HEK293T (cell line): ENCODE measurements around the gene SKAP1.
"Not testable (repeated sequence)": the region's sequence is repeated elsewhere in the genome, so short reads cannot be mapped to it uniquely, and the experiment has no call there.

ENCODE experiments used
- CTCF ChIA-PET: fragments of 350-600 bp; formaldehyde crosslinking; extraction: SDS; loops from one replicate; lab custom pipeline; 2021; ENCODE audit warnings: antibody characterized with exemption, inconsistent platforms; lab: Yijun Ruan, JAX
- POLR2A ChIA-PET: fragments of 350-600 bp; formaldehyde crosslinking; extraction: SDS; loops from one replicate; lab custom pipeline; 2020; ENCODE audit warnings: antibody characterized with exemption, inconsistent platforms; lab: Yijun Ruan, JAX
- DNase-seq: peaks from one replicate; pipeline ENCODE4 v3.0.0; 2012; ENCODE audit warnings: mixed read lengths; ENCODE audit errors: extremely low spot score
- ARNT ChIP-seq: fragments of 450-650 bp; IDR thresholded peaks from 2 replicates; pipeline ENCODE4 v1.6.1; 2017; ENCODE audit warnings: mild to moderate bottlenecking
- BHLHE40 ChIP-seq: fragments of 450-650 bp; IDR thresholded peaks from 2 replicates; pipeline ENCODE4 v1.6.1; 2016; ENCODE audit warnings: mild to moderate bottlenecking, moderate library complexity, borderline replicate concordance
- CTBP1 ChIP-seq: fragments of 450-650 bp; IDR thresholded peaks from 2 replicates; pipeline ENCODE4 v1.6.1; 2016; ENCODE audit warnings: borderline replicate concordance
- ELF4 ChIP-seq: fragments of 450-650 bp; IDR thresholded peaks from 2 replicates; pipeline ENCODE4 v1.6.1; 2017; ENCODE audit warnings: antibody characterized with exemption
- FOXA1 ChIP-seq: fragments of 450-650 bp; IDR thresholded peaks from 2 replicates; pipeline ENCODE4 v1.6.1; 2016; ENCODE audit warnings: mild to moderate bottlenecking
- FOXK2 ChIP-seq: fragments of 450-650 bp; IDR thresholded peaks from 2 replicates; pipeline ENCODE4 v1.6.1; 2016; ENCODE audit warnings: mild to moderate bottlenecking
- FOXM1 ChIP-seq: fragments of 450-650 bp; IDR thresholded peaks from 2 replicates; pipeline ENCODE4 v1.6.1; 2017; ENCODE audit warnings: mild to moderate bottlenecking, borderline replicate concordance
- HDGF ChIP-seq: fragments of 450-650 bp; IDR thresholded peaks from 2 replicates; pipeline ENCODE4 v1.6.1; 2017; ENCODE audit warnings: antibody characterized with exemption, borderline replicate concordance
- L3MBTL2 ChIP-seq: fragments of 450-650 bp; conservative IDR thresholded peaks from 2 replicates; pipeline ENCODE4 v1.6.1; 2016; ENCODE audit warnings: mild to moderate bottlenecking
- LEF1 ChIP-seq: fragments of 450-650 bp; IDR thresholded peaks from 2 replicates; pipeline ENCODE4 v1.6.1; 2017; ENCODE audit warnings: mild to moderate bottlenecking, borderline replicate concordance
- NFRKB ChIP-seq: fragments of 450-650 bp; IDR thresholded peaks from 2 replicates; pipeline ENCODE4 v1.6.1; 2016; ENCODE audit warnings: mild to moderate bottlenecking, moderate library complexity
- SP1 ChIP-seq: fragments of 450-650 bp; IDR thresholded peaks from 2 replicates; pipeline ENCODE4 v1.6.1; 2017
- SUZ12 ChIP-seq: fragments of 450-650 bp; IDR thresholded peaks from 2 replicates; pipeline ENCODE4 v1.6.1; 2016; ENCODE audit warnings: mild to moderate bottlenecking
- TARDBP ChIP-seq: fragments of 450-650 bp; IDR thresholded peaks from 2 replicates; pipeline ENCODE4 v1.6.1; 2016
- ZNF384 ChIP-seq: fragments of 450-650 bp; IDR thresholded peaks from 2 replicates; pipeline ENCODE4 v1.6.1; 2016
- TF ChIP-seq, protein P1 (sequence below): fragments of 450-650 bp; IDR thresholded peaks from 2 replicates; pipeline ENCODE4 v1.6.1; 2016

The SKAP1 gene

DNA sequence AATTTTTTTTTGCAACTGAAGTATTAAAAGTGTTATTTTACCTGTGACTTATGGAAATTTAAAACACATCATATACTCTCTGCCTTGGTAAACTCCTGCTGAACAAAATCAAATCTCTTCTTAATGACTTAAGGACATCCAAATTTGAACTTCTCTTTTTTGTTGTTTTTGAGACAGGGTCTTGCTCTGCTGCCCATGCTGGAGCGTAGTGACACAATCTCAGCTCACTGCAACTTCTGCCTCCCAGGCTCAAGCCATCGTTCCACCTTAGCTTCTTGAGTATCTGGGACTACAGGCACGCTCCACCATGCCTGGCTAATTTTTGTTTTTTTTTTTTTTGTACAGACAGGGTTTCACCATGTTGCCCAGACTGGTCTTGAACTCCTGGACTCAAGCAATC, 56.1 kb downstream of the SKAP1 start:
- POLR2A ChIA-PET = no interaction called here
- CTCF ChIA-PET = no interaction called here

GRCh38 chr17:48373130-48373830, 56.7 kb downstream of the SKAP1 start:
- TF ChIP-seq, protein P1, sequence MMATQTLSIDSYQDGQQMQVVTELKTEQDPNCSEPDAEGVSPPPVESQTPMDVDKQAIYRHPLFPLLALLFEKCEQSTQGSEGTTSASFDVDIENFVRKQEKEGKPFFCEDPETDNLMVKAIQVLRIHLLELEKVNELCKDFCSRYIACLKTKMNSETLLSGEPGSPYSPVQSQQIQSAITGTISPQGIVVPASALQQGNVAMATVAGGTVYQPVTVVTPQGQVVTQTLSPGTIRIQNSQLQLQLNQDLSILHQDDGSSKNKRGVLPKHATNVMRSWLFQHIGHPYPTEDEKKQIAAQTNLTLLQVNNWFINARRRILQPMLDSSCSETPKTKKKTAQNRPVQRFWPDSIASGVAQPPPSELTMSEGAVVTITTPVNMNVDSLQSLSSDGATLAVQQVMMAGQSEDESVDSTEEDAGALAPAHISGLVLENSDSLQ = no peak
- DNase-seq = no peak
- POLR2A ChIA-PET = no interaction called here
- CTCF ChIA-PET = no interaction called here

More for the DNA sequence above, 56.1 kb downstream of the SKAP1 start:
- TF ChIP-seq CTBP1 (no peak), FOXK2 (no peak), HDGF (no peak), BHLHE40 (no peak), NFRKB (no peak), ARNT (no peak), FOXA1 (no peak), SP1 (no peak), FOXM1 (no peak), L3MBTL2 (no peak), SUZ12 (no peak), ELF4 (no peak), TARDBP (no peak)
- TF ChIP-seq, protein P1 = no peak
- no peak for DNase-seq

DNA sequence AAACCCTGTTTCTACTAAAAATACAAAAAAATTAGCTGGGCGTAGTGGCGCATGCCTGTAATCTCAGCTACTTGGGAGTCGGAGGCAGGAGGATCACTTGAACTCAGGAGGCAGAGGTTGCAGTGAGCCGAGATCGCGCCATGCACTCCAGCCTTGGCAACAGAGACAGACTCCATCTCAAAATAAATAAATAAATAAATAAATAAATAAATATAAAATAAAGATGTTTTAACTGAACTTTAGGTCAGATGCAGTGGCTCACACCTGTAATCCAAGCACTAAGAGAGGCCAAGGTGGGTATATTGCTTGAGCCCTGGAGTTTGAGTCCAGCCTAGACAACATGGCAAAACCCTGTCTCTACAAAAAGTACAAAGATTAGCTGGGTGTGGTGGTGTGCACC, 61.0 kb downstream of the SKAP1 start:
- POLR2A ChIA-PET = interaction anchor here (1.0 to 1.1 kb wide), 2 partner anchors 9 to 16 kb away, joined by 3 read pairs; no protein-coding TSS in a partner anchor
- DNase-seq, CTCF ChIA-PET: not testable (repeated sequence)

DNA sequence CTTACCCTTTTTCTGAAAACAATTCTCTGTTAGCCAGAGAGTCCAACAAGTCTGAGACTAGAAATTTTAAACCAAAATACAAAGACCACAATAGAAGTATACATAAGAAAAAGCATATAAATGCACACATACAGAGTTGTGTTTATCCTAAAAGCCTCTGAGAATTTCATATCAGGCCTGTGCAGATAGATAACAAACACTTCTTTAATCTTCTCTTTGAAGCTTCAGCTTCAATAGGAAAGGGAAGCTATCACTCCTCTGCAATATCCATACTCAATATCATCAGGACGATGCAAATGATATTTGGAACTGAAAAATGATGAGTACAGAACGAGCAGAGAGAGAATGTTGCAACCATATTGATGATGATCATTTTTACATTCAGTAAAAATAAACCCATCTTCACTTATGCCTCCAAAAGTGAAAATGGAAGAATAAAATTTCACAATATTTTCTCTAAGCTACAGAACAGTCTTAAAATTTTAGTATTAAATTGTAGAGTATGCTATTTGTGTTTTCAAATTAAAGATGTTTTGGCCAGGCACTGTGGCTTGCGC, 61.6 kb downstream of the SKAP1 start:
- no peak for TF ChIP-seq BHLHE40
- TF ChIP-seq SP1 = no peak
- no peak for TF ChIP-seq TARDBP
- no peak for TF ChIP-seq FOXK2
- no peak for TF ChIP-seq L3MBTL2
- TF ChIP-seq SUZ12 = no peak
- no peak for TF ChIP-seq CTBP1
- no peak for TF ChIP-seq FOXA1
- no peak for TF ChIP-seq ELF4
- TF ChIP-seq LEF1 = no peak
- no peak for TF ChIP-seq FOXM1
- CTCF ChIA-PET = interaction anchor here (0.5 kb wide), 1 partner anchor 10 kb away, joined by 3 read pairs; no protein-coding TSS in a partner anchor
- POLR2A ChIA-PET = interaction anchor here (1.0 to 1.1 kb wide), 2 partner anchors 10 to 16 kb away, joined by 3 read pairs; no protein-coding TSS in a partner anchor
- DNase-seq = no peak

DNA sequence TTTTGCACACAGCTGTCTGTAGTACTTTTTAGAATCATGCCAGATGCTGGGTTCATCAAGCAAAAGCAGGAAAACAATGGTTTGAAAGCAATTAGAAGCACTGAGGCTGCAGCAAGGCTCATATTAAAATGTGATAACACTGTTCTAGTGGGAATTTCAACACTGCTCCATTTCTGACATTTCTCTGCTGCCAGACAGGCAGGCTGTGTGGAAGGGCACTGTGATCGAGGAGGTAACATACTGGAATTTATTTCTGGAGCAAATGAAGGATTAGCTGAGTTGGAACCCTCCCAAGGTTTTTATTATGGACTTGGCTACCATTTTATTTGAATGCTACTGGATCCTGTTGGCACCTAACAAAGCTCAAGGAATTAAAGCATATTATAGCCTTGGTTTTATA, 66.9 kb downstream of the SKAP1 start:
- no peak for DNase-seq
- CTCF ChIA-PET = interaction anchor here (0.6 to 1.5 kb wide), 4 partner anchors 12 to 136 kb away, joined by 3 read pairs; no protein-coding TSS in a partner anchor
- no peak for TF ChIP-seq TARDBP
- TF ChIP-seq ARNT = no peak
- TF ChIP-seq LEF1 = no peak
- TF ChIP-seq, protein P1 = no peak
- no peak for TF ChIP-seq SP1
- no peak for TF ChIP-seq FOXM1
- TF ChIP-seq FOXK2 = no peak
- TF ChIP-seq HDGF = no peak
- TF ChIP-seq CTBP1 = no peak
- TF ChIP-seq NFRKB = no peak
- no peak for TF ChIP-seq ZNF384
- no peak for TF ChIP-seq ELF4
- no peak for TF ChIP-seq BHLHE40
- no peak for TF ChIP-seq FOXA1
- no peak for TF ChIP-seq SUZ12
- no peak for TF ChIP-seq L3MBTL2
- POLR2A ChIA-PET = no interaction called here

GRCh38 chr17:48360861-48361633, 69.0 kb downstream of the SKAP1 start:
- DNase-seq, POLR2A ChIA-PET: not testable (repeated sequence)
- CTCF ChIA-PET = interaction anchor here (1.0 kb wide), 1 partner anchor 9 kb away, joined by 5 read pairs; no protein-coding TSS in a partner anchor
